ENCODE results near the gene ATP11C. TPM values are rescaled to one million over a fixed set of nuclear protein-coding genes. Genes with fewer than 3 reads are reported as not detected.
"Not testable (repeated sequence)": the region's sequence is repeated elsewhere in the genome, so short reads cannot be mapped to it uniquely, and the experiment has no call there.

ATP11C gene
- total and polyA plus RNA-seq, 12 donors = 1.8 to 8.5 (median 2.9) TPM

DNA sequence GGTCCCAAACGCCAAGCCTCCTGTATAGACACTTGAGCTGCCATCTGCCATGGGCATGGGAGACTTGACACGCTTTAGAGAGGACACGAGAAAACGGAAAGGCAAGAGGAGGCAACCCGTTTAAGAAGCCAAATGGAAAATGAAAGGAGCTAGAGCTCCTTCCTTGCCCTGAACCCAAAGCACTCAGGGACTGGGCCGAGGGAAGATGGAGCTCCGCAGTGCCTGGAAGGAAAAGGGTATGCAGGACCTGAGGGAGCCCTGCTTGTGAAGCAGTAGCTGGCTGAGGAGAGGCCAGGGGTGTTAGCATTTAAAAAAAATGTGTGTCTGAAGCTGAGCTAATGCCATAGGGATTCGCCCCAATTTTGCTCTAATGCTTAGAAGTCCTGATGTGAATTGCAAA lies 239.9 kb downstream of the ATP11C start:
- TF ChIP-seq, protein P1, sequence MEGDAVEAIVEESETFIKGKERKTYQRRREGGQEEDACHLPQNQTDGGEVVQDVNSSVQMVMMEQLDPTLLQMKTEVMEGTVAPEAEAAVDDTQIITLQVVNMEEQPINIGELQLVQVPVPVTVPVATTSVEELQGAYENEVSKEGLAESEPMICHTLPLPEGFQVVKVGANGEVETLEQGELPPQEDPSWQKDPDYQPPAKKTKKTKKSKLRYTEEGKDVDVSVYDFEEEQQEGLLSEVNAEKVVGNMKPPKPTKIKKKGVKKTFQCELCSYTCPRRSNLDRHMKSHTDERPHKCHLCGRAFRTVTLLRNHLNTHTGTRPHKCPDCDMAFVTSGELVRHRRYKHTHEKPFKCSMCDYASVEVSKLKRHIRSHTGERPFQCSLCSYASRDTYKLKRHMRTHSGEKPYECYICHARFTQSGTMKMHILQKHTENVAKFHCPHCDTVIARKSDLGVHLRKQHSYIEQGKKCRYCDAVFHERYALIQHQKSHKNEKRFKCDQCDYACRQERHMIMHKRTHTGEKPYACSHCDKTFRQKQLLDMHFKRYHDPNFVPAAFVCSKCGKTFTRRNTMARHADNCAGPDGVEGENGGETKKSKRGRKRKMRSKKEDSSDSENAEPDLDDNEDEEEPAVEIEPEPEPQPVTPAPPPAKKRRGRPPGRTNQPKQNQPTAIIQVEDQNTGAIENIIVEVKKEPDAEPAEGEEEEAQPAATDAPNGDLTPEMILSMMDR (IDR thresholded peaks at IDR 0.05) = no peak
- H3K36me3 ChIP-seq = no peaks in the 10 kb centered on the region
- 36 to 38% methylated on average over 8 of the region's 8 CpGs for WGBS, 2 donors
- ATAC-seq (no peak), DNase-seq (no peak)
- H3K4me3 ChIP-seq = peak overlapping the region in 7 of 10 donors; percentile 42 to 53 (median 49)
- intact Hi-C loops (cut with DNase I) = no loop called here
- no peaks in the 10 kb centered on the region for H3K9me3 ChIP-seq
- H3K27ac ChIP-seq = no peak overlapping the region
- H3K4me1 ChIP-seq = no peaks in the 10 kb centered on the region
- H3K27me3 ChIP-seq = peaks cover 0 to 32% (median 0%) of the 10 kb centered on the region in 7 donors

DNA sequence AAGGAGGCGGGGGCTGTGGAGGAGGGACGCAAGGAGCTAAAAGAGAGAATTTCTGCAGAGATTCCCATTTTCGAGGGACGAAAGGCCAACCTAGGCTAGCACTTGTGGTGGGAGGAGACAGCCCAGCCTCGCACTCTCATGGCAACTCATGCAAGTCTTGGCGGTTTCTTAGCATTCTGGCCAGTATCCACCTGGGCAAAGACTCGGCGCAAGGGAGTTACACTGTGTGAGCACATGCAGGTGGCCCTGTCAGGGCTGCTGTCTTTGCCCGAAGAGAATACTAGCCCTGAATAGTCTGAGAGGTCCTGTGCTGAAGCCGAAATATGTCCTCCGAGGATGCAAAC lies 240.4 kb downstream of the ATP11C start:
- intact Hi-C loops (cut with DNase I) = no loop called here
- no peaks in the 10 kb centered on the region for H3K4me1 ChIP-seq
- peaks cover 0 to 32% (median 0%) of the 10 kb centered on the region in 7 donors for H3K27me3 ChIP-seq
- no peak for DNase-seq
- no peak overlapping the region for H3K27ac ChIP-seq
- H3K4me3 ChIP-seq = peak overlapping the region; percentile 18 to 53 (median 44)
- ATAC-seq = peak in 3 of 8 donors; percentile 20 to 26 (median 24)
- H3K9me3 ChIP-seq = no peaks in the 10 kb centered on the region
- 14 to 34% methylated on average over 9 to 11 of the region's 11 CpGs for WGBS, 2 donors
- TF ChIP-seq, protein P1 (IDR thresholded peaks at IDR 0.05) = no peak
- no peaks in the 10 kb centered on the region for H3K36me3 ChIP-seq

DNA sequence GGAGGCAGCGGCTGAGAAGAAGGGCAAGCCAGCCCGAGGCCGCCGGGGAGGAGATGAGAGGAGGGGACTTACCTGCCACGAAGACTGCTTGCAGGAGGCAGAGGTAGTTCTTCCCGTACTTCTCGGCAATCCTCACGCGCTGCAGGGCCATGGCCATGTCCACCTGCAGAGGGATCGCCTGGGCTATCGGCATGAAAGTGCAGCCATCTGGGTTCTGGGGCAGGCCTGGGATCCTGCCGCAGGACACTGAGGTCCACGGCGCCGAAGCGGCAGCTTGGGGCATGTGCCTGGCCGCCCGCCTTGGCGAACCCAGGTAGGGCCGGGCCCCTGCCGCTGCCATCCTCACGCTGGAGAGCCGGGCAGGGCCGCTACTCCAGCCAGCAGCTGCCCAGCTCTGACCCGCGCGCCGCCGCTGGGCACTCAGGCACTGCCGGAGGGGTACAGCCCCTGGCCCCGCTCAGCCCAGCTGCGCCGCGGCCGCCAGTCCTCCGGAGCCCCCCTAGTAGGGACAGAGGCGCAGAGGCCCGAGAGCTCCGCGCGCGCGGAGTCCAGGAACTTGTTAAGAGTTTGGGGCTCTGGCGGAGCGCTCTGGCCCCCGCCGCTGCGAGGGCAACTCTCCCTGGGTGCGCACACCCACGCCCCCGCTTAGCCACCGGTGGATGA lies 240.9 kb downstream of the ATP11C start:
- WGBS, 2 donors = 2 to 3% methylated on average over 15 to 51 of the region's 52 CpGs
- no peak for DNase-seq
- intact Hi-C loops (cut with DNase I) = no loop called here

DNA sequence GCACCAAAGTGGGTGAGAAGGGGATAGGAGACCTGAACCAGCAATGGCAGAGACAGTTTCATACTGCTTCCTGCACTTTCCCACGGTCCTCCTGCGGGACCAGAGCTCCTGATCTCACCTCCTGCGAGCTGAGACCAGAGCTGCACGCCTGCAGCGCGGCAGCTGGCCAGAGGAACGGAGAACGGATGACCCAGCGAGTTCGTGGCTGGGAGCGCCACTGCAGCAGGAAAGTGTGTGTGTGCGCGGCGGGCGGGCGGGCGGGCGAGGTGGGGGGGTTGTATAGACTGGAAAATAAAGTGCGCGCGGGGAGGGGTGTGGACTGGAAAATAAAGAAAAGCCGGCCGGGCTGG lies 241.4 kb downstream of the ATP11C start:
- Histone ChIP-seq H3K4me1 (no peaks in the 10 kb centered on the region), H3K36me3 (no peaks in the 10 kb centered on the region), H3K27me3 (peaks cover 0 to 32% (median 0%) of the 10 kb centered on the region in 7 donors), H3K9me3 (no peaks in the 10 kb centered on the region), H3K27ac (no peak overlapping the region), H3K4me3 (peak overlapping the region; percentile 18 to 53 (median 44))
- ATAC-seq (peak in 4 of 8 donors; percentile 43 to 51 (median 44)), DNase-seq (peak in 1 of 2 donors; percentile 13)
- TF ChIP-seq, protein P1 (IDR thresholded peaks at IDR 0.05) = no peak
- intact Hi-C loops (cut with DNase I) = no loop called here
- 0 to 3% methylated on average over 7 to 22 of the region's 23 CpGs for WGBS, 2 donors

More for the DNA sequence above, 240.9 kb downstream of the ATP11C start:
- Histone ChIP-seq H3K4me3 (peak overlapping the region; percentile 18 to 53 (median 44)), H3K36me3 (no peaks in the 10 kb centered on the region), H3K9me3 (no peaks in the 10 kb centered on the region), H3K4me1 (no peaks in the 10 kb centered on the region), H3K27ac (no peak overlapping the region), H3K27me3 (peaks cover 0 to 32% (median 0%) of the 10 kb centered on the region in 7 donors)
- TF ChIP-seq, protein P1 (IDR thresholded peaks at IDR 0.05) = no peak
- peak in 6 of 8 donors; percentile 21 to 71 (median 50) for ATAC-seq

DNA sequence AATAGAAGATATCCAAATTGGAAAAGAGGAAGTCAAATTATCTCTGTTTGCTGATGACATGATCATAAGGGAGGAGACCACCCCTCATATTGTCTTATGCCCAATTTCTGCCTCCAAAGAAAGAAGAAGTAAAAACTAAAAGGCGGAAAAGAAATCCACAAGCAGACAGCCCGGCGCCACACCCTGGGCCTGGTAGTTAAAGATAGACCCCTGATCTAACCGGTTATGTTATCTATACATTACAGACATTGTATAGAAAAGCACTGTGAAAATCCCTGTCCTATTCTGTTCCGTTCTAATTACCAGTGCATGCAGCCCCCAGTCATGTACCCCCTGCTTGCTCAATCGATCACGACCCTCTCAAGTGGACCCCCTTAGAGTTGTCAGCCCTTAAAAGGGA lies 247.7 kb downstream of the ATP11C start:
- ATAC-seq; intact Hi-C loops (cut with DNase I); H3K9me3 ChIP-seq; DNase-seq; H3K36me3 ChIP-seq; H3K4me3 ChIP-seq; H3K4me1 ChIP-seq; H3K27ac ChIP-seq; H3K27me3 ChIP-seq: not testable (repeated sequence)
- 93% methylated on average over 7 of the region's 7 CpGs for WGBS, 2 donors

Data from heart right ventricle (tissue), 16 donors.